ENCODE measurements around the gene KIAA1671.

KIAA1671 gene

DNA sequence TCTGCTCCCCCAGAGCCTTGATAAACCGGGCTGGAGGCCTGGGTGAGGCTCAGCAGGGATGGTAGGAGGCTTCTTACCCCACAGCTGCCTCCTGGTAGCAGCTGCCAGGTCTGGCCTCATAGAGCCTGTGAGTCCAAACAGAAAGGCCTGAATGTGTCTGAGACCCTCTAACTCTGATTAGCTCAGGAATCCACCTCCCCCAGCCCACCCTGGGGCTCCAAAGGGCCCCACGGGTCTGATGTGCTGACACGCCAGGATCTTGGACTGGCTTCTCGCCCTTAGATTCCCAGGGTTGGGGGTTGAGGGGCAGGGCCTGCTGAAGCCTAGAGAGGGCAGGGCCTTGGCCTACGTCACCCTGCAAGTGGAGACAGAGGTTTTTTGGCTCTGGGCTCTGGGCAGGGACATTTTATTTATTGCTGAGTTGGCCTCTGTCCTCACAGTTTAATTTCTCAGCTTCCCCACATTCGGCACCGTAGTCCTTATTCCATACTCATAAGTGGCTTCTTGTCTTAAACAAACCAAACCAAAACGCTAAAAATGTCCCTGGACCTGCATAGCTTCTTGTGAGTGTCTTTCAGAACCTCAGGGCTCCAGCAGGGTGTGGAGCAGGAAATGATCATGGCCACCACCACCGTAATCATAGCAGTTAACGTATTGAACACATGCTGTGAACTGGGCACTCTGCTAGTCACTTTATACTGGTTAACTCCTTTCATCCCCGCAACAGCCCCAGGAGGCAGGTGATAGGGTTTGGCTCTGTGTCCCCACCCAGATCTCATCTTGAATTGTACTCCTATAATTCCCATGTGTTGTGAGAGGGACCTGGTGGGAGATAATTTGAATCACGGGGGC, 25.1 kb downstream of the KIAA1671 start:
- no peak for DNase-seq (ENCODE audit: low read depth)
- H3K4me3 ChIP-seq (ENCODE audit: low read depth, low read length): no peak overlapping the region
- TF ChIP-seq, protein P1, sequence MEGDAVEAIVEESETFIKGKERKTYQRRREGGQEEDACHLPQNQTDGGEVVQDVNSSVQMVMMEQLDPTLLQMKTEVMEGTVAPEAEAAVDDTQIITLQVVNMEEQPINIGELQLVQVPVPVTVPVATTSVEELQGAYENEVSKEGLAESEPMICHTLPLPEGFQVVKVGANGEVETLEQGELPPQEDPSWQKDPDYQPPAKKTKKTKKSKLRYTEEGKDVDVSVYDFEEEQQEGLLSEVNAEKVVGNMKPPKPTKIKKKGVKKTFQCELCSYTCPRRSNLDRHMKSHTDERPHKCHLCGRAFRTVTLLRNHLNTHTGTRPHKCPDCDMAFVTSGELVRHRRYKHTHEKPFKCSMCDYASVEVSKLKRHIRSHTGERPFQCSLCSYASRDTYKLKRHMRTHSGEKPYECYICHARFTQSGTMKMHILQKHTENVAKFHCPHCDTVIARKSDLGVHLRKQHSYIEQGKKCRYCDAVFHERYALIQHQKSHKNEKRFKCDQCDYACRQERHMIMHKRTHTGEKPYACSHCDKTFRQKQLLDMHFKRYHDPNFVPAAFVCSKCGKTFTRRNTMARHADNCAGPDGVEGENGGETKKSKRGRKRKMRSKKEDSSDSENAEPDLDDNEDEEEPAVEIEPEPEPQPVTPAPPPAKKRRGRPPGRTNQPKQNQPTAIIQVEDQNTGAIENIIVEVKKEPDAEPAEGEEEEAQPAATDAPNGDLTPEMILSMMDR (IDR thresholded peaks at IDR 0.05; ENCODE audit: control insufficient read depth, extremely low read depth, insufficient read depth): no peak

DNA sequence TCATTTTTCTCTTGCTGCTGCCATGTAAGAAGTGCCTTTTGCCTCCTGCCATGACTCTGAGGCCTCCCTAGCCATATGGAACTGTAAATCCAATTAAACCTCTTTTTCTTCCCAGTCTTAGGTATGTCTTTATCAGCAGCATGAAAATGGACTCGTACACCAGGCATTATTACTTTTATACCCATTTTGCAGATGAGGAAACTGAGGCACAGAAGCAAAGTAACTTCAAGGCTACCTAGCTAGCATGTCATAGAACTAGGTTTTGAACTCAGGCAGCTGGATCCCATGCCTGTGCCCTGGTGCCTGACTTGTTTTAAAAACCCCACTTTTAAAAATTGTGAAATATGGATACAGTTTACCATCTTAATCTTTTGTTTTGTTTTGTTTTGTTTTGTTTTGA, 25.8 kb downstream of the KIAA1671 start:
- TF ChIP-seq, protein P1 (IDR thresholded peaks at IDR 0.05; ENCODE audit: control insufficient read depth, extremely low read depth, insufficient read depth): no peak
- H3K4me3 ChIP-seq (ENCODE audit: low read depth, low read length): no peak overlapping the region
- DNase-seq (ENCODE audit: low read depth): no peak

DNA sequence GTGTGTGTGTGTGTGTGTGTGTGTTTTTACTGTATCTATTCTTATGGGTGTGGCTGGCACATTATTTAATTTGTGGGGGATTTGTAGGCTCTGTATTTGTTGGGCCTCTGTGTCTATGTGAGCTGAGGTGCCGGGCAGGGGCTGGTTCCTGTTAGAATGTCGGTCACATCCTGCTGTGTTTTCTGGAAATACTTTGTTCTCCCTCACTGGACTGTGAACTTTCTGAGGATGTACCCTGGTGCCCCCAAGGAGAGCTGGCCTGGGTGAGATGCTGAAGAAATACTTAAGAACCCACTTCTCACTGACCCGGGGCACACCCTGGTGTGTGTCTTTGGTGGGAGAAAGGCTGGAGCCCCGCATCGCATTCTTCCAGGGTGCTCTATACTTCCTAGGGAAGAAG, 28.6 kb downstream of the KIAA1671 start:
- no peak overlapping the region for H3K4me3 ChIP-seq (ENCODE audit: low read depth, low read length)
- TF ChIP-seq, protein P1 (IDR thresholded peaks at IDR 0.05; ENCODE audit: control insufficient read depth, extremely low read depth, insufficient read depth): no peak
- no peak for DNase-seq (ENCODE audit: low read depth)

DNA sequence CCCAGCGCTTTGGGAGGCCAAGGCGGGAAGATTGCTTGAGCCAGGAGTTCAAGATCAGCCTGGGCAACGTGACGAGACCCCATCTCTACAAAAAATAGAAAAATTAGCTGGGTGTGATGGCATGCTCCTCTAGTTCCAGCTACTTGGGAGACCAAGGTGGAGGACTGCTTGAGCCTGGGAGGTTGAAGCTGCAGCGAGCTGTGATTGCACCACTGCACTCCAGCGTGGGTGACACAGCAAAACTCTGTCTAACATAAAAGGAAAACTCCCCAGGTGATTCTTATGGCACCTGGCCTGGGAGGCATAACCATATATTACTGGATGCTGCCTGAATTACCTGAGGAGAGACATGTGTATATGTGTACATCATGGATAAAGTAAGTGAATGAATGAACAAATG, 29.1 kb downstream of the KIAA1671 start:
- DNase-seq (ENCODE audit: low read depth): no peak
- TF ChIP-seq, protein P1 (IDR thresholded peaks at IDR 0.05; ENCODE audit: control insufficient read depth, extremely low read depth, insufficient read depth): no peak
- H3K4me3 ChIP-seq (ENCODE audit: low read depth, low read length): no peak overlapping the region

DNA sequence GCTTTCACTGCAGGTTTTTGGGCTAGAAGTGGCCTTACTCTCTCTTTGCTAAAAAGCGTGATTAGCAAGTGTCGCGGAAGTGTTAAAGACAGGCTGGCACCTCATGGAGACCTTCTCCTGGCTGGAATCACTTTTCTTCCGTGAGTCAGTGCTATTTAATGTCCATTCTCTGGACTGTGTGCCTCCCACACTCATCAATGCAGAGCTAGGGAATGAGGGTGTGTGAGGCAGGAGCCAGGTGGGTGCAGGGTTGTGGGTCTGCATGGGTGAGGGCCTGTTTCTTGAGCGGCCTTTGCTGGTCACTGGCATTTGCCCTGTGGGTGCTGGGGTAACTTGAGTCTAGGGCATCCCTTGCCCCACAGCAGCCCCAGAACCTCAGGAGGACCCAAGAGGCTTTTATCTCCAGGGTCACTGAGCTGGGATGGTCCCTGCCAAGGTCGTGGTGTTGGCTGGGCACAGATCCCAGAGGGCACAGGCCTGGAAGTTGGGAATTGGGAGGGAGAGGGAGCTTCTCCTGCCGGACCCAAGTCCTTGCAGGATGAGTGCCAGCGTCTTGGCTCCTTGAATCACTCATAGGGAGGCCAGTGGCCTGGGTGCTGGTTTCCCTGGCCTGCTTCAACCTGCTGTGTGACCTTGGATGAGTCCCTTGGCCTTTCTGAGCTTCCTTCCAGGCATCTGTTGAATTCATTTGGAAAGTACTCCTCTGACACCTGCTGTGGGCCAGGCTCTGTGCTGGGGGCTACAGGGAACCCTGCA, 30.0 kb downstream of the KIAA1671 start:
- DNase-seq (ENCODE audit: low read depth): no peak
- H3K4me3 ChIP-seq (ENCODE audit: low read depth, low read length): no peak overlapping the region
- TF ChIP-seq, protein P1 (IDR thresholded peaks at IDR 0.05; ENCODE audit: control insufficient read depth, extremely low read depth, insufficient read depth): no peak

DNA sequence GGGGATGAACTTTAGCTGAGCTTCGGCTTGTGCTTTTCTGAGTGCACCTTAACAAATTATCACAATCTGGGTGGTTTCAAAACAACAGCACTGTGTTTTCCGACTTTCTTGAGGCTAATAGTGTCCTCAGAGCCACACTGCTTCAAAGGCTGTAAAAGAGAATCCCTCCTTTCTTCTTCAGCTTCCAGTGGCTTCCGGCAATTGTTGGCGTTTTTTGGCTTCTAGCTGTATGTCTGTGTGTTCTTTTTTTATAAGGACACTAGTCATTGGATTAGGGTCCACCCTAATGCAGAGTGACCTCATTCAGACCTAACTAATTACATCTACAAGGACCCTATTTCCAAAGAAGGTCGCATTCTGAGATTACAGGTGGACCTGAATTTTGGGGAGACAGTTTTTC, 30.6 kb downstream of the KIAA1671 start:
- DNase-seq (ENCODE audit: low read depth): no peak
- no peak overlapping the region for H3K4me3 ChIP-seq (ENCODE audit: low read depth, low read length)
- TF ChIP-seq, protein P1 (IDR thresholded peaks at IDR 0.05; ENCODE audit: control insufficient read depth, extremely low read depth, insufficient read depth): no peak
